HCT116 (cell line): Measurements from ENCODE around the gene CRIP1.

Source experiments
- EZH2phosphoT487 ChIP-seq: fragments of 200-600 bp; IDR thresholded peaks from 2 replicates; pipeline ENCODE4 v1.6.1; 2018; ENCODE audit warnings: antibody characterized with exemption, borderline replicate concordance
- RAD21 ChIP-seq: IDR thresholded peaks from 2 replicates; pipeline ENCODE4 v1.6.1; 2012; ENCODE audit warnings: low read depth, mild to moderate bottlenecking
- SP1 ChIP-seq: IDR thresholded peaks from 2 replicates; pipeline ENCODE4 v1.6.1; 2012; ENCODE audit warnings: low read depth

- TF ChIP-seq RAD21 (no peak), EZH2phosphoT487 (no peak), SP1 (no peak)
Observed at GRCh38 chr14:105458010-105458409, 28.7 kb upstream of the CRIP1 start.
